Heart right ventricle (tissue), 16 donors: Measurements from ENCODE around the gene SLC28A1. TPM values are rescaled to one million over a fixed set of nuclear protein-coding genes. Genes with fewer than 3 reads are reported as not detected.

Experiments used
- ATAC-seq, 8 donors: fragments of 200-7000 bp; cut with Tn5 transposase; one replicate each; pipeline ENCODE4 v1.9.1; 2020; ENCODE audit warnings: mild to moderate bottlenecking in 8 of 8, moderate library complexity in 8 of 8, moderate number of reproducible peaks in 1 of 8
- DNase-seq, 2 donors: peaks; one replicate each; pipeline ENCODE4 v3.0.0-alpha.2; 2020
- H3K27ac ChIP-seq, 10 donors: fragments of 200-600 bp; sonication (generic) in 2 of 10; one replicate each; pipeline versions ENCODE4 v1.5.0 to v1.8.0; 2020 to 2022; ENCODE audit warnings: mild to moderate bottlenecking in 3 of 10
- H3K27me3 ChIP-seq, 7 donors: fragments of 200-600 bp; one replicate each; pipeline ENCODE4 v1.8.0; 2021 to 2022; ENCODE audit warnings: mild to moderate bottlenecking in 2 of 7
- H3K36me3 ChIP-seq, 9 donors: fragments of 200-600 bp; sonication (generic) in 1 of 9; one replicate each; pipeline versions ENCODE4 v1.5.0 to v1.8.0; 2020 to 2022; ENCODE audit warnings: mild to moderate bottlenecking in 2 of 9
- H3K4me1 ChIP-seq, 9 donors: fragments of 200-600 bp; sonication (generic) in 1 of 9; one replicate each; pipeline versions ENCODE4 v1.5.0 to v1.8.0; 2020 to 2022; ENCODE audit warnings: mild to moderate bottlenecking in 4 of 9
- H3K4me3 ChIP-seq, 10 donors: fragments of 200-600 bp; sonication (generic) in 2 of 10; one replicate each; pipeline versions ENCODE4 v1.5.0 to v1.8.0; 2020 to 2022; ENCODE audit warnings: mild to moderate bottlenecking in 7 of 10, moderate library complexity in 2 of 10
- H3K9me3 ChIP-seq, 11 donors: fragments of 200-600 bp in 10 of 11; sonication (generic) in 2 of 11; one replicate each; pipeline versions ENCODE4 v1.5.0 to v1.8.0; 2013 to 2022; ENCODE audit warnings: mild to moderate bottlenecking in 2 of 11, control low read depth in 1 of 11, moderate library complexity in 1 of 11
- WGBS, 2 donors: extraction: QIAGEN DNeasy Blood & Tissue Kit; methylation state at CpG; one replicate each; pipeline ENCODE4 v1.1.7; 2013; ENCODE audit warnings: inconsistent platforms in 1 of 2; 5-methylcytosine and 5-hydroxymethylcytosine counted together
- intact Hi-C, 10 donors: fragments of 100-400 bp; cut with DNase I; formaldehyde crosslinking; loops; one replicate each; pipeline versions ENCODE4 v1.11.1 to v1.14.2; 2022
- polyA plus RNA-seq, 2 donors: library from polyadenylated mRNA; stranded (reverse); fragments of 200-250 nt; gene quantifications; one replicate each; pipeline ENCODE4 v1.2.3, GENCODE V29; 2013
- total RNA-seq, 10 donors: library from RNA; stranded (reverse); fragmentation: NEBNext Ultra II Directional in 3 of 10; extraction: Animal tissue kit (Norgen Biotek cat#: 25700) in 3 of 10; gene quantifications; one replicate each; pipeline versions ENCODE4 v1.2.1 to v1.2.4, GENCODE V29; 2021 to 2023
- TF ChIP-seq, protein P1 (sequence below), 9 donors: fragments of 200-600 bp; sonication (generic) in 2 of 9; IDR thresholded peaks; one replicate each; pipeline versions ENCODE4 v1.5.0 to v1.8.0; 2021 to 2022; ENCODE audit warnings: antibody characterized with exemption in 9 of 9, mild to moderate bottlenecking in 5 of 9, moderate library complexity in 1 of 9
- donor health status: Arrhythmogenic right ventricular cardiomyopathy.
- donor health status: ischemic (EF 13 %, LVEDD 7.1; RV severe dilation, severe dysfunction).
- donor health status: healthy with polysubstance abuse.
- donor health status: DM: no; HTN: yes; CAD: no.
- donor health status: DM: no; HTN: no; CAD: no.
- donor health status: ischemic (EF 25% LVEDD 6.9; RV normal size, moderate dysfunction).
- donor health status: ischemic (EF 25% LVEDD 5.7; RV mildly dilated, moderate dysfunction).
- donor health status: healthy.
- donor health status: DM: yes; HTN: yes; CAD: no.
- donor health status: Ischemic cardiomyopathy.
- donor health status: ischemic (EF 35%, LVEDD 5.7; RV mildly dilated, moderate dysfunction).
- donor health status: nonischemic (EF 11% LVEDD 7.7; RV severe dilation, severe dysfunction).
- donor health status: DM: yes; HTN: yes; CAD: no.
- donor health status: PGD.
- donor health status: ischemic (EF 29% LVEDD 5.4; RV normal size, mild dysfunction).
- donor health status: nonischemic (EF 23%, LVEDD 6.1; RV moderate dilation, normal function).

SLC28A1 gene
- total and polyA plus RNA-seq, 12 donors, result 0.07 to 2.2 (median 1.5) TPM

DNA sequence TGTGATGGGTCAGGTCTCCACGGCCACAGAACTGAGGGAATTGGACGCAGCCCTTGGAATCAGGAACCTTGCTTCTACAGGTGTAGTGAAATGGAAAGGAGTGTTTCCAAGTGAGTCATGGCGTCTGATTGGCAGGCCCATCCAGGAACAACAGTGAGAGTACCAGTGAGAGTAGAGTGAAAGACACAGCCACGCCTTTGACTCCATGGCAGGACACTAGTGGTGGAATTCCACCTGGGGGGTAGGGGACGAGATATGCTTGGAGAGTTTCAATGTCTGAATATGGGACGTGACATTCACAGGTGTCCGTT is 3.0 kb upstream of the SLC28A1 start:
- WGBS, 2 donors, result 94% methylated on average over 7 of the region's 7 CpGs
- no peak overlapping the region for H3K4me3 ChIP-seq
- ATAC-seq (no peak), DNase-seq (no peak)
- H3K27ac ChIP-seq, result no peak overlapping the region
- no peaks in the 10 kb centered on the region for H3K27me3 ChIP-seq
- H3K36me3 ChIP-seq, result no peaks in the 10 kb centered on the region
- no peaks in the 10 kb centered on the region for H3K9me3 ChIP-seq
- H3K4me1 ChIP-seq, result peaks cover 0 to 24% (median 13%) of the 10 kb centered on the region in 9 donors
- intact Hi-C loops, result no loop called here
- TF ChIP-seq, protein P1, sequence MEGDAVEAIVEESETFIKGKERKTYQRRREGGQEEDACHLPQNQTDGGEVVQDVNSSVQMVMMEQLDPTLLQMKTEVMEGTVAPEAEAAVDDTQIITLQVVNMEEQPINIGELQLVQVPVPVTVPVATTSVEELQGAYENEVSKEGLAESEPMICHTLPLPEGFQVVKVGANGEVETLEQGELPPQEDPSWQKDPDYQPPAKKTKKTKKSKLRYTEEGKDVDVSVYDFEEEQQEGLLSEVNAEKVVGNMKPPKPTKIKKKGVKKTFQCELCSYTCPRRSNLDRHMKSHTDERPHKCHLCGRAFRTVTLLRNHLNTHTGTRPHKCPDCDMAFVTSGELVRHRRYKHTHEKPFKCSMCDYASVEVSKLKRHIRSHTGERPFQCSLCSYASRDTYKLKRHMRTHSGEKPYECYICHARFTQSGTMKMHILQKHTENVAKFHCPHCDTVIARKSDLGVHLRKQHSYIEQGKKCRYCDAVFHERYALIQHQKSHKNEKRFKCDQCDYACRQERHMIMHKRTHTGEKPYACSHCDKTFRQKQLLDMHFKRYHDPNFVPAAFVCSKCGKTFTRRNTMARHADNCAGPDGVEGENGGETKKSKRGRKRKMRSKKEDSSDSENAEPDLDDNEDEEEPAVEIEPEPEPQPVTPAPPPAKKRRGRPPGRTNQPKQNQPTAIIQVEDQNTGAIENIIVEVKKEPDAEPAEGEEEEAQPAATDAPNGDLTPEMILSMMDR (IDR thresholded peaks at IDR 0.05), result no peak

DNA sequence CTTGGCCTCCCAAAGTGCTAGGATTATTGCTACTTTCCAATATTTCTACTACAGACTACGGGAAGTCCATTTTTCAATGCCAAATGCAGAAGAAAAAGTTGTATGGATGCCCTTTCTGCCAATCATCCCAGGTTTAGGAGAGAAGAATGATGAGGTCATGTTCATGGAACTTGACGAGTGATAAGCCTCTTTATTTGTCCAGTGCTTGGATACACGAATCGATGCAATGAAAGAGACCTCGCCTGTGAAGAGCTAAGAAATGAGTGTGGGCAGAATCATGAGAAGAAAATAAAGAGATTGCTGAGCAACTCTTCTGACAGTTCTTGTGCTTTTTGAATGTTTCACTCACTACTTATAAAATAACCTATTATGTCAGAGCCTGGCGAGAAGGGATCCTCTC is 996 bp upstream of the SLC28A1 start:
- Histone ChIP-seq H3K9me3 (no peaks in the 10 kb centered on the region), H3K4me3 (no peak overlapping the region), H3K27ac (peak overlapping the region in 7 of 10 donors; percentile 47 to 87 (median 81)), H3K4me1 (peaks cover 0 to 32% (median 13%) of the 10 kb centered on the region in 9 donors), H3K36me3 (no peaks in the 10 kb centered on the region), H3K27me3 (no peaks in the 10 kb centered on the region)
- no peak for DNase-seq
- WGBS, 2 donors, result 46 to 54% methylated on average over 6 of the region's 6 CpGs
- peak in 5 of 8 donors; percentile 26 to 67 (median 46) for ATAC-seq
- intact Hi-C loops, result no loop called here
- TF ChIP-seq, protein P1 (IDR thresholded peaks at IDR 0.05), result no peak

DNA sequence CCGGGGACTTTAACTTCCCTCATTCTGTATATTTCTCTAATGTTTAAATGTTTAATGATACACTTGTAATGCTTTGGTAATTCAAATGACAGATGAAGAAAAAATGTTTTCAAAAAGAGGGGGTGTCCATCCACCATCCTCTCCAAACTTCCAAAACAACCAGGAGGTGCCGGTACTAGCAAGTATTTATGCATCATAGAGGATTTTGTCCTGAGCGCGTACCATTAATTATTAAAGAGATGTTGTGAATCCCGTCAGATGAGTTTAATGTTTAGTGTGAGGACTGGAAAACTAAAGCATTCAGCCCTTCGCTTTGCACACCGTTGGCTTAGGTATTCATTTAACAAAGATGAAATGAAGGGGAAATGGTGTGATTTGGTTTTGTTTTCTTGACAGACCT is 1.3 kb downstream of the SLC28A1 start:
- peaks cover 0 to 35% (median 12%) of the 10 kb centered on the region in 9 donors for H3K4me1 ChIP-seq
- no peak overlapping the region for H3K4me3 ChIP-seq
- no peak for DNase-seq
- peak overlapping the region in 2 of 10 donors; percentile 58 to 65 for H3K27ac ChIP-seq
- H3K9me3 ChIP-seq, result no peaks in the 10 kb centered on the region
- TF ChIP-seq, protein P1 (IDR thresholded peaks at IDR 0.05), result no peak
- H3K27me3 ChIP-seq, result no peaks in the 10 kb centered on the region
- H3K36me3 ChIP-seq, result no peaks in the 10 kb centered on the region
- intact Hi-C loops, result no loop called here
- 95% methylated on average over 7 of the region's 7 CpGs for WGBS, 2 donors
- no peak for ATAC-seq

DNA sequence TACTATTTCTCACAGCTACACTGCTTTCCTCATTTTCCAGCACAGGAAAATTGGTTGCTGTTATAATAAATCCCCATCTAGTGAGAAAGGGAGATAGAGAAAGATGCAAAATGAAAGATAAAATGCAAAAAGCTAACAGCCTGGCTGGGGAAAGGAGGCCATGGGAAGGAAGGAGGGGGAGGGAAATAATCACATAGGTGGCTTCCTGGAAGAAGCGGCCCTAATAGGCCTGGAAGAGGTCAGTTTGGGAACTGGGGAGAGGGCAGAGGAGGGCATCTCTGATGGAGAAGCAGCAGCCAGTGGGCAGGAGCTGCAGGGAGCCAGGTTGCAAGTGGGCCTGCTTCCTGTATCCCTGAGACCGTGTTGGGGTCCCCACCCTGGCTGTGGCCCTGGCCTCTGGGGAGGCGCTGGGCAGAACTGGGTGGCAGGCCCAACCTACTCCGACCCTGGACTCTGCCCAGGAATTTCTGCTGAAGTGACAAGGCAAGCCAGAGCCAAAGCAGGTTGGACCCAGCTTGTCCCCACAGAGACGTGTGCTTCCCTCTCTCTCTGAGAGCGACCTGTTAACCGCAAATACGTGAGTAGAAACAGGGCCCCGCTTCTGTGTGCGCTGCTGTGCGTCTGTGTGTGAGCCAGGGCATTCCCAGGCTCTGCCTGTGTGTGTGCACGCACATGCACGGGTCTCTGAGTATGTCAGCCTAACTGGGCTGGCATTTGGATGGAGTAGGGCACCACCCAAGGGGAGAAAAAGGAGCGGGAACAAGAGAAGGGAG is 1.9 kb downstream of the SLC28A1 start:
- intact Hi-C loops, result no loop called here
- peaks cover 0 to 35% (median 12%) of the 10 kb centered on the region in 9 donors for H3K4me1 ChIP-seq
- H3K27ac ChIP-seq, result peak overlapping the region in 5 of 10 donors; percentile 30 to 65 (median 58)
- TF ChIP-seq, protein P1 (IDR thresholded peaks at IDR 0.05), result no peak
- no peaks in the 10 kb centered on the region for H3K9me3 ChIP-seq
- no peaks in the 10 kb centered on the region for H3K27me3 ChIP-seq
- no peak overlapping the region for H3K4me3 ChIP-seq
- DNase-seq (peak in 1 of 2 donors; percentile 38), ATAC-seq (peak; percentile 18 to 75 (median 69))
- 47 to 75% methylated on average over 14 of the region's 14 CpGs for WGBS, 2 donors
- no peaks in the 10 kb centered on the region for H3K36me3 ChIP-seq
